ENCODE data around the gene EVX1.

Gene EVX1

DNA sequence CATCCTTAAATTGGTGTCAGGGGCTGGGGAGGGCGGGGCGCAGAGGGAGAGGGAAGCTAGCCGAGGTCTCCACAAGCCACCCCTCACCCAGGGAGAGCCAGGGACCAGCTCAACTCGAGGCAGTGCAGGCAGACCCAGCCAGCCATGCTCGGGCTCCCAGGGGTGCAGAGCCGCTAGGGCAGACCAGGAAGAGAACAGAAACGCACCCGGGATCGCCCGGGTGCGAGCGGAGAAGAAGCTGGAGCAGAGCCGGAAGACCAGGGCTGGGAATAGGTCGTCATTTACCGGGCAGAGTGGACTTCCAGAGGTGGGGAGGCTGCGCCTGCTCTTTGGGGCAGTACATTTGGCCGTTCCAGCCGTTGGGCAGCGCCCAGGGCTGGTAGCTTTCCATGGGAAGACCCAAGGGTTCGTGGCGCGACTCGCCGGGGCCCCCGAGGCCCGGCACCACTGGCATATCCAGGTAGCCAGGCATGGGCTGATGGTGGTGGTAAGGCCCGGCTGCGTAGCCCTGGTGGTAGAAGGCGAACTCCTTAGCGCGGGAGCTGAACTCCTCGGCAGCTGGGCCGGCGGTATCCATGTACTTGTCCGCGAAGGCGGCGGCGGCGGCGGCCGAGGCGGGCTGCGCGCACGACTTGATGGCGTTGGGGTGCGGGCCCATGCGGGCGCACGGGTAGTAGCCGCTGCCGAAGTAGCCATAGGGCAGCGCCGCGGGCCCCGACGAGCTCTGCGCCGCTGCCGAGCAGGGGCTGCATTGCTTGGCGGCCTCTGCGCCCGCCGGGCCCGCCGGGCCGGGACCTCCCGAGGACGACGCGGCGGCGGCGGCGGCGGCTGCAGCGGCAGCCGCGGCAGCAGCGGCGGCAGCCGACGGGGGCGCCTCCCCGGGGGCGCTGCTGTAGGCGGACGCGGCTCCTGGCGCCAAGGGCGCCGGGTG, 43.5 kb upstream of the EVX1 start:
- Histone ChIP-seq H3K4me1 (peaks cover 22 to 38% (median 29%) of the 10 kb centered on the region in 10 experiments; a peak in 19 of 20 replicates), H3K27ac (no peak overlapping the region), H4K20me1 (peaks cover 0 to 95% (median 66%) of the 10 kb centered on the region in 11 experiments; a peak in 19 of 22 replicates), H3K4me3 (peak overlapping the region; percentile 45 to 74 (median 65)), H3K9me3 (replicated peaks in 1 of 11) (no peaks in the 10 kb centered on the region), H3K4me2 (peak overlapping the region; percentile 62 to 99 (median 96)), H3K36me3 (no peaks in the 10 kb centered on the region), H3K27me3 (peaks cover 100% of the 10 kb centered on the region in 11 experiments), H3K9ac (peak overlapping the region in 7 of 11 experiments; percentile 6 to 55 (median 46); a peak in 8 of 22 replicates)
- no peak for TF ChIP-seq Cebpa-rat (IDR thresholded peaks at IDR 0.05)

DNA sequence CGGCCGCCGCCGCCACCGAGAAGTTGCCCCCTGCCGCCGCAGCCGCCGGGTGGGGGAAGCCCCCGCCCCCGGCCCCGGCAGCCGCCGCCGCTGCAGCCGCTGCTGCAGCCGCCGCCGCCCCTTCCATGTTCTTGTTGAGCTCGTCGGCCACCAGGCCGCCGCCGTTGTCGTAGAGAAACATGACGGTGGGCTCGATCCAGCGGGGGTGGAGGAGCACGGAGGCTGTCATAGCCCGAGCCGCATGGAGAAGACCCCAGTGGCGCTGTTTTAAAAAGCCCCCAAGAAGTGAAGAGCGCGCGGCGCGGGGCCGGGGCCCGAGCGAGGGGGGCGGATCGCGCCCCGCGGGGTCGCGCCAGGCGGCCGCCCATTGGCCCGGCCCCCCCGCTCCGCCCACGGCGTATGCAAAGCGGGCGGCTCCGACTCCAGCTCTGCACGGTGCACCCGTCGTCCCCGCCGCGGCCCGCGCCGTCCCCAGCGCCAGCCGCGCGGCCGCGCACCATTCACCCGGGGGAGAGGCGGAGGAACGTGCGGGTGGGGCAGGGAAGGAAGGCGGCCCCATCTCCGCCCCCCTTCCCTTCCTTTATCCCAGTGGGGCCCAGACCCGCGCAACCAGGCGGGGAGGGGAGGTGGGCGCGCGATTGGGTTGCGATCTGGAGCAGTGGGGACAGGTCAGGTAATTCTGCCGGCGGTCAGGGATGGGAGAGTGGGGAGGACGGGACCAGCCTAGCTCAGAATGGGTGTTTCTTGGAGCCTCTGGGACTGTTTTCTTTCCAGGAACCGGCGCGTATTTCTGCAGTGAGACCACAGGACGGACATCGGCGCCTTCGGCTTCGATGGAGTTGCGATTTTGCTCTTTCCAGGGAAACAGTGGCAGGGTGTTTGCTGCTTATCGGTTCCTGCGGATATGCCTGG, 42.5 kb upstream of the EVX1 start, which contains the start of gene HOXA13:
Gene HOXA13 (minus strand): TSS at position 243 of the 912 bp plus-strand sequence. CDS start 14 bp downstream, at position 229.
- Histone ChIP-seq H3K9me3 (replicated peaks in 1 of 11) (peaks cover 0 to 5% (median 3%) of the 10 kb centered on the region in 11 experiments; a peak in 9 of 22 replicates), H3K27ac (no peak within 1 kb of the TSS), H3K4me2 (peak within 1 kb of the TSS; percentile 62 to 99 (median 96)), H3K9ac (peak within 1 kb of the TSS in 9 of 11 experiments; percentile 6 to 55 (median 32); a peak in 12 of 22 replicates), H3K4me1 (peaks cover 22 to 38% (median 29%) of the 10 kb centered on the region in 10 experiments; a peak in 19 of 20 replicates), H3K36me3 (no peaks in the 10 kb centered on the region), H3K4me3 (peak within 1 kb of the TSS; percentile 45 to 74 (median 65)), H3K27me3 (peaks cover 100% of the 10 kb centered on the region in 11 experiments), H4K20me1 (peaks cover 0 to 93% (median 70%) of the 10 kb centered on the region in 11 experiments; a peak in 19 of 22 replicates)
- no peak for TF ChIP-seq Cebpa-rat (IDR thresholded peaks at IDR 0.05)

DNA sequence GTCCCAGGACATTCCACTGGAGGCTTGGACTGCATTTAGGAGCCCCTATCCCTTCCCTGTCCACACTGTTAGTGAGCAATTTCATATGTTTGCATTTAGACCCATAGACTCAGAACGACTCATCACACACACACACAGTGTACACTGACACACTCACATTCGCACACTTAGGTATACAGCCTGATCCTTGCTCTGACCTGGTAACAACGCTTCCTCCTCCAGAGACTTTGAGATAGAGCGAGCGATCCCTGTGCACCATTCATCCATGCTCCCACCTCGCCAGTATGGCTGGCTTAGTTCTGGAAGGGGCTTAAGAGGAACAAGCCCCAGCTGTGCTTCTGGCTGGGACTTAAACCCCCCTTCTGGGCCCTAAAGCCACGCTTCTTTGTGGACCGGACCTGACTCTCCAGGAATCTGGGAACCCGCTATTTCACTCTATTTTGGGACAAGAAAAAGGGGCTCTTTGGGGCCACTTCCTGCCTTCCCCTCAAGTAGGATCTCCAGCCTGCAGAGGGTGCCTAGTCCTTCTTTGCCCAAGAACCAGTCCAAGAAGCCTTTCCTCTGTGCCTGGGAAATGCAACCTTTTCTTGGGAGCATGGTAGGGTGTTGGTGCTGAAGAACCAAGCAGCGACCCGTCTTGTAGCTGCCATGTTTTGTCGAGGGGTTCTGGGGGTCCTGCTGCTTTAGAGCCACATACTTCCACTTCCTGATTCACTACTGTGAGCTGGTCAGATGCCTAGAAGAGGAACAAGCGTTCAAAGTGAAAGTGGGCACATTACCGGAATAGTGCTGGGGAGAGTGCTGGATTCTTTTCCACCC, 41.6 kb upstream of the EVX1 start:
- Histone ChIP-seq H4K20me1 (peaks cover 0 to 91% (median 72%) of the 10 kb centered on the region in 11 experiments; a peak in 19 of 22 replicates), H3K9ac (0 out of 22 replicates have a peak overlapping the region, but pooled peaks of 2 of the 11 experiments have one; percentile 48 to 55), H3K27ac (no peak overlapping the region), H3K9me3 (replicated peaks in 1 of 11) (peaks cover 0 to 13% (median 9%) of the 10 kb centered on the region in 11 experiments; a peak in 11 of 22 replicates), H3K27me3 (peaks cover 100% of the 10 kb centered on the region in 11 experiments), H3K4me3 (peak overlapping the region; percentile 45 to 74 (median 65); a peak in 19 of 20 replicates), H3K4me2 (peak overlapping the region; percentile 62 to 99 (median 96)), H3K36me3 (no peaks in the 10 kb centered on the region), H3K4me1 (peaks cover 22 to 41% (median 29%) of the 10 kb centered on the region in 10 experiments; a peak in 19 of 20 replicates)
- TF ChIP-seq Cebpa-rat (IDR thresholded peaks at IDR 0.05): no peak

GRCh38 chr7:27201580-27202017, 41.0 kb upstream of the EVX1 start:
- Histone ChIP-seq H3K9me3 (replicated peaks in 1 of 11) (peaks cover 0 to 14% (median 9%) of the 10 kb centered on the region in 11 experiments; a peak in 11 of 22 replicates), H3K4me2 (peak overlapping the region; percentile 27 to 99 (median 96); a peak in 20 of 22 replicates), H3K36me3 (no peaks in the 10 kb centered on the region), H3K27me3 (peaks cover 100% of the 10 kb centered on the region in 11 experiments), H3K27ac (no peak overlapping the region), H3K4me1 (peaks cover 22 to 41% (median 29%) of the 10 kb centered on the region in 10 experiments; a peak in 19 of 20 replicates), H3K4me3 (peak overlapping the region in 5 of 10 experiments; percentile 65 to 74 (median 67); a peak in 6 of 20 replicates), H4K20me1 (peaks cover 0 to 90% (median 75%) of the 10 kb centered on the region in 11 experiments; a peak in 19 of 22 replicates), H3K9ac (no peak overlapping the region)
- no peak for TF ChIP-seq Cebpa-rat (IDR thresholded peaks at IDR 0.05)

DNA sequence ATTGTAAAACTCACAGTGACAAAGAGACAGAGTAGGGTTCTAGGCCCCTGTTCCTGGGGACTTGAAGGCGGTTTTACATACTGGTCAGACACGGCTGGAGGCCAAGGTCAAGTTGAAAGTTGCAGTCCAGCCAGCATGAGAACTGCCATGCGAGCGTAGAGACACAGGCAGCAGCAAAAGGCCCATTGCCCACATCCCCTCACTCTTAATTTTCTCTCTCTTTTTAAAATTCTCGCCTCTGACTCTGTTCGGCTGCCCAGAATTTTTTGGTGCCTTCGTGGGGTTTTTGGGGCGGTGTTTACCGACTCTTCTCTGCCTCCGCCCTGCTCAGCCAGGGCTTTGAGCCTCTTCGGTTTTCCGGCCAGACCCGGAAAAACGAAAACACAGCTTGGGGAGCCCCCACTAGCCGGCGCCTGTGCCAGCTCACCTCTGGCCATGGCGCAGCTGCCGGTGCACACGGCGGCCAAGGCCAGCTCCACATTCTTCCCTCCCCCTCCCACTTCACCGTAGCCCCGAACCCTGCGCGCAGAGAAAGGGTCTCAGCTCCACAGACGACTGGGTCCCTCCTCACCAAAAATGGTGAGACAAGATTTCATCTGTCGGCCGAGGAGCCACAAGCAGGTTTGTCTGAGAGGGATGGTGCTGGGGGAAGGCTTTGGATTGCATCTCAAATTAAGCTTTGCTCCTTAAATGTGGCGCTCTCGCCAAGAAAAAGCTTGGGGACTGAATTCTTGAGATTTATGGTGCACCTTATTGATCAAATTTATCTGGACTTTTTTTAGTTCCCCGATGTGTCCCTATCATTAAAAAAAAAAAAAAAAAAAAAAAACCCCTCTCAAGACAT, 40.4 kb upstream of the EVX1 start:
- H3K9me3 ChIP-seq (replicated peaks in 1 of 11): peaks cover 0 to 14% (median 9%) of the 10 kb centered on the region in 11 experiments; a peak in 11 of 22 replicates
- peaks cover 22 to 41% (median 29%) of the 10 kb centered on the region in 10 experiments; a peak in 19 of 20 replicates for H3K4me1 ChIP-seq
- H3K27ac ChIP-seq: no peak overlapping the region
- no peak overlapping the region for H3K9ac ChIP-seq
- peaks cover 100% of the 10 kb centered on the region in 11 experiments for H3K27me3 ChIP-seq
- H3K36me3 ChIP-seq: no peaks in the 10 kb centered on the region
- peak overlapping the region in 2 of 10 experiments; percentile 65 to 71; a peak in 3 of 20 replicates for H3K4me3 ChIP-seq
- H3K4me2 ChIP-seq: peak overlapping the region in 3 of 11 experiments; percentile 93 to 98 (median 95); a peak in 5 of 22 replicates
- H4K20me1 ChIP-seq: peaks cover 0 to 87% (median 75%) of the 10 kb centered on the region in 11 experiments; a peak in 19 of 22 replicates
- TF ChIP-seq Cebpa-rat (IDR thresholded peaks at IDR 0.05): no peak

DNA sequence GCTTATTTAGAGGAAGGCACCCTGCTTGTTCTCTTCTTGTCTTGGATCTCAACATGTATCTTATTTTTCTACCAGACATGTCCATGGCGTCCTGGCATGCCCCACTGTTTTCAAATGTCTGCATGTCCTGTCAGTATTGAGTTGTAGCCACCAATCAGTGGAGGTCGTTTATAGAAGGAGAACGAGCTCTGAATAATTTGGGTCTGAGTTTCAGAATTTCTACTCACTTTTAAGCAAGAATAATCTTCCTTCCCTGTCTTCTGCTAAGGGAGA, 39.8 kb upstream of the EVX1 start:
- Histone ChIP-seq H3K9me3 (replicated peaks in 1 of 11) (peaks cover 0 to 14% (median 9%) of the 10 kb centered on the region in 11 experiments; a peak in 11 of 22 replicates), H4K20me1 (peaks cover 0 to 84% (median 71%) of the 10 kb centered on the region in 11 experiments; a peak in 19 of 22 replicates), H3K9ac (no peak overlapping the region)

More for the DNA sequence above, 39.8 kb upstream of the EVX1 start:
- Histone ChIP-seq H3K4me3 (no peak overlapping the region), H3K4me1 (peaks cover 22 to 44% (median 29%) of the 10 kb centered on the region in 10 experiments; a peak in 19 of 20 replicates), H3K27me3 (peaks cover 100% of the 10 kb centered on the region in 11 experiments), H3K27ac (no peak overlapping the region), H3K4me2 (no peak overlapping the region), H3K36me3 (no peaks in the 10 kb centered on the region)
- TF ChIP-seq Cebpa-rat (IDR thresholded peaks at IDR 0.05): no peak

All from BLaER1 treated with 17β-estradiol and CSF1 and Interleukin-3, amounts not matched to agents 10 nM and 100 nM (cell line).